ENCODE measurements around the gene TOR2A. TPM values are rescaled to one million over a fixed set of nuclear protein-coding genes. Genes with fewer than 3 reads are reported as not detected.

Gene TOR2A
- total and polyA plus RNA-seq, 2 donors from 2014 or later, result 12.7 to 14.5 TPM

DNA sequence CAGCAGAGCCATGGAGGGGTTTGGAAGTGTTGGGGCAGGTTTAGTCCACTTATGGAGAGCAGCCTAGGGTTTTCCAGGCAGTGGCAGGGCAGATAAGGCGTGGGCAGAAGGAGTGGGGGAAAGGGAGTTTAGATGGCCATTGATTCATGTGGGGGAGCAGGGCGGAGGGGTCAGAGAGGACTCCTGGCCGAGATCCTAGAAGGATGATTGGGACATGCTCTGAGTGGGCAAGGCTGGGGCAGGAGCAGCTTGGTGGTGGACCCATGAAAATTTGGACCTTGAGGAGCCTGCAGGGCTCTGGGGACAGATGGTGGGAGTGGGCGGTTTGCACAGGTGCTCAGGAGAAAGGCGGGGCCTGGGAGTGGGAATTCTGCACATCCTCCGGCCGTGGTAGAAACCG lies 18.1 kb upstream of the TOR2A start:
- no peaks in the 10 kb centered on the region for H3K36me3 ChIP-seq (ENCODE audit: control insufficient read depth in 2 of 3, insufficient read depth in 3 of 3, low read length in 3 of 3)
- no peak for DNase-seq
- H3K4me1 ChIP-seq (ENCODE audit: control insufficient read depth in 2 of 3, insufficient read depth in 2 of 3, low read depth in 1 of 3, low read length in 3 of 3), result no peaks in the 10 kb centered on the region
- H3K9ac ChIP-seq (ENCODE audit: low read length in 3 of 3), result no peak overlapping the region
- no peaks in the 10 kb centered on the region for H3K9me3 ChIP-seq (ENCODE audit: control insufficient read depth in 2 of 3, insufficient read depth in 1 of 3, low read length in 3 of 3)
- TF ChIP-seq, protein P1, sequence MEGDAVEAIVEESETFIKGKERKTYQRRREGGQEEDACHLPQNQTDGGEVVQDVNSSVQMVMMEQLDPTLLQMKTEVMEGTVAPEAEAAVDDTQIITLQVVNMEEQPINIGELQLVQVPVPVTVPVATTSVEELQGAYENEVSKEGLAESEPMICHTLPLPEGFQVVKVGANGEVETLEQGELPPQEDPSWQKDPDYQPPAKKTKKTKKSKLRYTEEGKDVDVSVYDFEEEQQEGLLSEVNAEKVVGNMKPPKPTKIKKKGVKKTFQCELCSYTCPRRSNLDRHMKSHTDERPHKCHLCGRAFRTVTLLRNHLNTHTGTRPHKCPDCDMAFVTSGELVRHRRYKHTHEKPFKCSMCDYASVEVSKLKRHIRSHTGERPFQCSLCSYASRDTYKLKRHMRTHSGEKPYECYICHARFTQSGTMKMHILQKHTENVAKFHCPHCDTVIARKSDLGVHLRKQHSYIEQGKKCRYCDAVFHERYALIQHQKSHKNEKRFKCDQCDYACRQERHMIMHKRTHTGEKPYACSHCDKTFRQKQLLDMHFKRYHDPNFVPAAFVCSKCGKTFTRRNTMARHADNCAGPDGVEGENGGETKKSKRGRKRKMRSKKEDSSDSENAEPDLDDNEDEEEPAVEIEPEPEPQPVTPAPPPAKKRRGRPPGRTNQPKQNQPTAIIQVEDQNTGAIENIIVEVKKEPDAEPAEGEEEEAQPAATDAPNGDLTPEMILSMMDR (IDR thresholded peaks at IDR 0.05; ENCODE audit: borderline replicate concordance, extremely low read depth, insufficient read depth), result no peak
- no peak overlapping the region for H3K27ac ChIP-seq (ENCODE audit: low read depth in 2 of 2, low read length in 2 of 2)
- FAIRE-seq, result no peak
- no peak overlapping the region for H3K4me3 ChIP-seq (ENCODE audit: low read length in 3 of 3)
- intact Hi-C loops (cut with DNase I), result no loop called here
- H3K27me3 ChIP-seq (ENCODE audit: control insufficient read depth, insufficient read depth, low read length), result peaks cover 10% of the 10 kb centered on the region

DNA sequence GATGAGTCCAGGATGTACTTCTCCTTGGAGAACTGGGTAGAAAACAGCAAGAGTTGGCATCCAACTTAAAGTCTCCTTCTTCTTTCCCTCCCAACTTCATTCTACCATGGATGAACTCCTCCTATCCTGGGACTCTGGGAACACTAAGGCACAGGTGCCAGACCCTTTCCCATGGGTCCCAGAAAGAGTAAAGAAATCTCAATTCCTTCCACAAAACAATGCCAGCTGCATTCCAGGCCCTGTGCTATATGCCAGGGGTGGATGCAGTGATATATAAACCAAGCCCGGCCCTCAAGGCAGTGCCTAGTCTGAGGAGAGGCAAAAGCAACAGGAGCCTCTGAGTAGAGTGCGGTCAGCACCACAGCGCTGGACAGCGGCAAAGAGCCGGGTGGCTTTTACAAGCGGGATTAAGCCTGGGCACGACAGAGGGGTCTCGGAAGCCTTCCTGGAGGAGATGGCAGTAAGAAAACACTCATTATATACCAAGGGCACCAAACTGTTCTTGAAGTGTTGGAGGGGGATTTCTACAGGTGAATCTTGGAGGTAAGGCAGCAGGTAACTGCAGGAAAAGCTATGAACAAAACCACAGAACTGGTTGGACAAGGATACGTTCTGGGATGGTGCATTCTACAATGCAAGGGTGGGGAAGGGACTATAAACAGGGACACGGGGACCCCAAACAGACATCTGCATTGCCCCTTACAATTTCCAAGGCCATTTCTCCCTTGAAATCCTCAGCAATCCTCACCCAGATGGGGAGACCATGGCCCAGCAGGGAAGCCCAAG lies 16.4 kb upstream of the TOR2A start:
- Histone ChIP-seq H3K27me3 (ENCODE audit: control insufficient read depth, insufficient read depth, low read length) (peaks cover 10% of the 10 kb centered on the region), H3K27ac (ENCODE audit: low read depth in 2 of 2, low read length in 2 of 2) (no peak overlapping the region), H3K4me3 (ENCODE audit: low read length in 3 of 3) (no peak overlapping the region), H3K9ac (ENCODE audit: low read length in 3 of 3) (no peak overlapping the region), H3K36me3 (ENCODE audit: control insufficient read depth in 2 of 3, insufficient read depth in 3 of 3, low read length in 3 of 3) (no peaks in the 10 kb centered on the region), H3K9me3 (ENCODE audit: control insufficient read depth in 2 of 3, insufficient read depth in 1 of 3, low read length in 3 of 3) (no peaks in the 10 kb centered on the region), H3K4me1 (ENCODE audit: control insufficient read depth in 2 of 3, insufficient read depth in 2 of 3, low read depth in 1 of 3, low read length in 3 of 3) (no peaks in the 10 kb centered on the region)
- TF ChIP-seq, protein P1 (IDR thresholded peaks at IDR 0.05; ENCODE audit: borderline replicate concordance, extremely low read depth, insufficient read depth), result no peak
- intact Hi-C loops (cut with DNase I), result no loop called here
- DNase-seq (peak in 3 of 5 donors; percentile 62 to 71 (median 66)), FAIRE-seq (no peak)

DNA sequence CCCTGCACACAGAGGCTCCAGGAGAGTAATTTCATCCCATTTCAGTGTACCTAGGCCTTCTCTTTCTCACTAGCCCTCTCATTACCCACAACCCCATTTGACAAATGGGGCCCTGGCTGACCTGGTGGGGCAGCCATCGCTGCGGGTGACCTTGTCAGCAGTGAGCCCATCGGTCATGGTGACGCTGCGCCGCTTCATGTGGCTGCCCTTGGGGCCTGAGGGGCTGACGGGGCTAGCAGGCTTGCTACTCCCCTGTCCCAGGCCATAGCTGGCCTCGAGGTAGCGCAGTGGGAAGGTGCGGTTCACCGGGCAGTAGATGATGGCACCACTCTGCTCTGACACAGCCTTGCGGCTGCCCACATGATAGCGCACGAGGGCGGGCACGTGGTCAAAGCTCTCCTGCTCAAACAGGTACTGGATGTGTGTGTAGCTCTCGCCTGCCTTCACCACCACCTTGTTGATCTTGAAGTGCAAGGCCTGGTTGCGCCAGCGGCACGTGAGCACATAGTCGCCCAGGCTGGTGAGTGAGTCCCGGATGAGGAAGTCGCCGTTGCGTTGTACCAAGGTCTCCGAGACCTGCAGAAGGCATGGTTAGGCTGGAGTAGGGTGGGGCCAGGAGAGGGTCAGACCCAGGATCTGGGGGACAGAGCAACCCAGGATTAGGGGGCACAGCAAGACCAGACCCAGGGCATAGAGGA lies 14.1 kb upstream of the TOR2A start:
- Histone ChIP-seq H3K9ac (ENCODE audit: low read length in 3 of 3) (no peak overlapping the region), H3K36me3 (ENCODE audit: control insufficient read depth in 2 of 3, insufficient read depth in 3 of 3, low read length in 3 of 3) (no peaks in the 10 kb centered on the region), H3K27me3 (ENCODE audit: control insufficient read depth, insufficient read depth, low read length) (peaks cover 2% of the 10 kb centered on the region), H3K4me1 (ENCODE audit: control insufficient read depth in 2 of 3, insufficient read depth in 2 of 3, low read depth in 1 of 3, low read length in 3 of 3) (no peaks in the 10 kb centered on the region), H3K9me3 (ENCODE audit: control insufficient read depth in 2 of 3, insufficient read depth in 1 of 3, low read length in 3 of 3) (no peaks in the 10 kb centered on the region), H3K4me3 (ENCODE audit: low read length in 3 of 3) (no peak overlapping the region), H3K27ac (ENCODE audit: low read depth in 2 of 2, low read length in 2 of 2) (no peak overlapping the region)
- FAIRE-seq, result no peak
- intact Hi-C loops (cut with DNase I), result no loop called here
- no peak for DNase-seq
- TF ChIP-seq, protein P1 (IDR thresholded peaks at IDR 0.05; ENCODE audit: borderline replicate concordance, extremely low read depth, insufficient read depth), result no peak
